HepG2 (cell line): ENCODE data around the gene TXNRD2. TPM values are rescaled to one million over a fixed set of nuclear protein-coding genes. Genes with fewer than 3 reads are reported as not detected.

Experiments used
- ATAC-seq: fragments of 200-7000 bp; cut with Tn5 transposase; 3 replicates; pipeline ENCODE4 v1.9.1; 2020; ENCODE audit warnings: mild to moderate bottlenecking, moderate library complexity
- BruUV-seq: library from RNA; stranded (reverse); fragments of 400-500 nt; replicated peaks from 2 replicates; lab custom pipeline; 2021; lab: Mats Ljungman, UMichigan
- CTCF ChIA-PET: fragments of 300-600 bp; formaldehyde crosslinking; extraction: SDS; loops from one replicate; lab custom pipeline; 2021; ENCODE audit warnings: low total read pairs, inconsistent platforms, low intra/inter-chr PET ratio; lab: Yijun Ruan, JAX
- POLR2A ChIA-PET: fragments of 350-600 bp; sonication (Branson Sonifier 250); formaldehyde crosslinking; loops from one replicate; lab custom pipeline; 2020; ENCODE audit warnings: antibody characterized with exemption, inconsistent platforms; lab: Yijun Ruan, JAX
- DNase-seq: peaks from one replicate; pipeline ENCODE4 v3.0.0-alpha.2; 2015; ENCODE audit warnings: low spot score
- FAIRE-seq: peaks from 3 replicates; lab custom pipeline; 2011; peaks lifted over from hg19 to GRCh38; lab: Jason Lieb, UNC
- H2AFZ ChIP-seq: one replicate; pipeline ENCODE4 v1.6.1; 2011; ENCODE audit warnings: low read length, inconsistent platforms
- H3K27ac ChIP-seq: fragments of 300-600 bp; 3 replicates; pipeline ENCODE4 v1.8.0; 2011; ENCODE audit warnings: mixed run types, mild to moderate bottlenecking, mixed read lengths, low read length, inconsistent platforms; ENCODE audit not compliant: insufficient read depth; ENCODE audit errors: extremely low read length
- H3K27me3 ChIP-seq, 2 experiments: fragments of 200-600 bp in 1 of 2; 2 replicates in 1 of 2; 3 replicates in 1 of 2; pipeline versions ENCODE4 v1.6.0 to v1.8.0; 2011; ENCODE audit warnings: low read length in 2 of 2, mild to moderate bottlenecking in 2 of 2, moderate library complexity in 2 of 2, inconsistent platforms in 1 of 2; ENCODE audit not compliant: insufficient read depth in 2 of 2, control insufficient read depth in 1 of 2
- H3K36me3 ChIP-seq, 2 experiments: fragments of 200-600 bp in 1 of 2; replicated peaks in 1 of 2; 2 replicates in 1 of 2; 3 replicates in 1 of 2; pipeline versions ENCODE4 v1.5.1 to v1.8.0; 2011; ENCODE audit warnings: low read length in 2 of 2, inconsistent platforms in 1 of 2; ENCODE audit not compliant: insufficient read depth in 2 of 2, control insufficient read depth in 1 of 2
- H3K4me1 ChIP-seq: 2 replicates; pipeline ENCODE4 v1.5.1; 2012; ENCODE audit warnings: low read length, inconsistent platforms; ENCODE audit not compliant: insufficient read depth
- H3K4me2 ChIP-seq: 2 replicates; pipeline ENCODE4 v1.6.0; 2011; ENCODE audit warnings: low read depth, low read length, inconsistent platforms
- H3K4me3 ChIP-seq, 3 experiments: fragments of 200-600 bp in 1 of 3; sonication (generic), shearing (Covaris generic) in 1 of 3; replicated peaks in 1 of 3; 2 replicates each; pipeline ENCODE4 v1.5.1; 2011 to 2016; ENCODE audit warnings: low read length in 3 of 3, inconsistent platforms in 2 of 3, low read depth in 2 of 3, mild to moderate bottlenecking in 2 of 3, control low read depth in 1 of 3, mixed read lengths in 1 of 3; ENCODE audit not compliant: insufficient read depth in 1 of 3
- H3K79me2 ChIP-seq: one replicate; pipeline ENCODE4 v1.6.1; 2011; ENCODE audit warnings: low read length, inconsistent platforms; ENCODE audit not compliant: insufficient read depth
- H3K9ac ChIP-seq: 2 replicates; pipeline ENCODE4 v1.6.0; 2011; ENCODE audit warnings: mild to moderate bottlenecking, low read depth, low read length, inconsistent platforms; ENCODE audit not compliant: insufficient read depth
- H3K9me3 ChIP-seq: 2 replicates; pipeline ENCODE4 v1.5.1; 2012; ENCODE audit warnings: mild to moderate bottlenecking, low read length
- H4K20me1 ChIP-seq: 2 replicates; pipeline ENCODE4 v1.6.0; 2011; ENCODE audit warnings: inconsistent platforms, mild to moderate bottlenecking, low read length, moderate library complexity; ENCODE audit not compliant: insufficient read depth
- LCORL ChIP-seq, 2 experiments: fragments of 450-650 bp in 1 of 2; sonication (generic) in 1 of 2; formaldehyde crosslinking in 1 of 2; IDR thresholded peaks; 2 replicates each; pipeline versions ENCODE4 v1.5.0 to v1.6.1; 2017 to 2020; ENCODE audit warnings: antibody characterized with exemption in 1 of 2, missing genetic modification reagents in 1 of 2
- MEF2D ChIP-seq: sonication (generic); formaldehyde crosslinking; IDR thresholded peaks from 2 replicates; pipeline ENCODE4 v1.5.1; 2020; ENCODE audit warnings: mild to moderate bottlenecking, missing genetic modification reagents
- MNT ChIP-seq: fragments of 450-650 bp; IDR thresholded peaks from 2 replicates; pipeline ENCODE4 v1.6.1; 2016
- ZNF253 ChIP-seq: sonication (generic); formaldehyde crosslinking; IDR thresholded peaks from 2 replicates; pipeline ENCODE4 v1.8.0; 2022; ENCODE audit warnings: mild to moderate bottlenecking, missing genetic modification reagents, borderline replicate concordance
- ZNF670 ChIP-seq: sonication (generic); formaldehyde crosslinking; IDR thresholded peaks from 2 replicates; pipeline ENCODE4 v1.8.0; 2022; ENCODE audit warnings: mild to moderate bottlenecking, missing genetic modification reagents, borderline replicate concordance
- ZNF687 ChIP-seq: sonication (generic); formaldehyde crosslinking; IDR thresholded peaks from 2 replicates; pipeline ENCODE4 v1.5.1; 2020; ENCODE audit warnings: mild to moderate bottlenecking, missing genetic modification reagents, moderate library complexity
- WGBS: methylation state at CpG from one replicate; pipeline ENCODE4 v1.1.6; 2017; ENCODE audit warnings: low lambda C conversion rate; 5-methylcytosine and 5-hydroxymethylcytosine counted together
- in situ Hi-C: cut with HindIII; loops from 2 replicates; pipeline ENCODE4 v1.10.0; 2017; ENCODE audit warnings: low pct_unique_long_range_greater_than_20kb; ENCODE audit not compliant: extremely low pct_ligation_motif_present
- intact Hi-C: fragments of 100-400 bp; cut with micrococcal nuclease; formaldehyde crosslinking; loops from one replicate; pipeline ENCODE4 v1.10.0; 2022; ENCODE audit not compliant: unreplicated experiment
- polyA plus RNA-seq, 8 experiments: library from polyadenylated mRNA; depleted of rRNA in 3 of 8; stranded (reverse) in 7 of 8; unstranded in 1 of 8; fragments of >200 nt; fragmentation: Illumina TruSeq in 4 of 8; extraction: Trizol in 4 of 8; gene quantifications; 2 replicates each; pipeline versions ENCODE4 v1.2.1 to v1.2.3, GENCODE V29; 2011 to 2016; ENCODE audit warnings: low read depth in 4 of 8, missing spikeins in 1 of 8, mixed read lengths in 1 of 8; ENCODE audit not compliant: insufficient read depth in 1 of 8
- total RNA-seq, 5 experiments: library from RNA; depleted of rRNA; stranded (reverse); fragments of >200 nt; fragmentation: Illumina TruSeq; extraction: Trizol; gene quantifications; 2 replicates each; pipeline ENCODE4 v1.2.3, GENCODE V29; 2016; ENCODE audit warnings: low read depth in 1 of 5

Gene TXNRD2
- total and polyA plus RNA-seq, 2 of the 13 experiments (the other 11 are each of a cell fraction or from before 2014, with no cell fraction given): 17.5 to 18.6 TPM

- no peak for TF ChIP-seq ZNF670
- TF ChIP-seq MEF2D: no peak
- no peak for TF ChIP-seq ZNF253 (CRISPR knock-in tag)
- TF ChIP-seq ZNF687 (CRISPR knock-in tag): peak; percentile 27; the same call in 1 of the 2 replicates
Measured at GRCh38 chr22:19984201-19984753, 42.7 kb upstream of the TXNRD2 start (continued).

- H3K4me3 ChIP-seq: no peak overlapping the region
- 95% methylated on average over 5 of the region's 5 CpGs for WGBS
- no peaks in the 10 kb centered on the region for H3K79me2 ChIP-seq
- no peak overlapping the region for H3K9ac ChIP-seq
- H3K4me2 ChIP-seq: no peak overlapping the region
- no peak overlapping the region for H3K27ac ChIP-seq
- no TSS peak for BruUV-seq
- no peak for ATAC-seq
- H3K27me3 ChIP-seq: no peaks in the 10 kb centered on the region
- CTCF ChIA-PET: no interaction called here
- peaks cover 9% of the 10 kb centered on the region; the same call in 1 of the 2 replicates for H4K20me1 ChIP-seq
- TF ChIP-seq LCORL (IDR thresholded peaks at IDR 0.05): peak; percentile 84
- no peak for TF ChIP-seq LCORL (CRISPR knock-in tag; IDR thresholded peaks at IDR 0.05)
- TF ChIP-seq MNT: no peak
- H2AFZ ChIP-seq: no peak overlapping the region
- POLR2A ChIA-PET: no interaction called here
- H3K4me1 ChIP-seq: peaks cover 18% of the 10 kb centered on the region
- no peak for DNase-seq
- FAIRE-seq: no peak
- in situ Hi-C loops (no loop called here), intact Hi-C loops (no loop called here)
- H3K9me3 ChIP-seq: no peaks in the 10 kb centered on the region
- H3K36me3 ChIP-seq: peaks cover 1 to 13% of the 10 kb centered on the region in 2 experiments; a peak in 2 of 5 replicates
Measured at GRCh38 chr22:19983741-19984140, 42.1 kb upstream of the TXNRD2 start.
